Renal pelvis (tissue), 3 donors: ENCODE data around the gene FAM170B. TPM values are rescaled to one million over a fixed set of nuclear protein-coding genes. Genes with fewer than 3 reads are reported as not detected.

Source experiments
- polyA plus RNA-seq, 3 donors: library from polyadenylated mRNA; unstranded; fragments of 120-200 nt; gene quantifications; one replicate each; pipeline ENCODE4 v1.2.1, GENCODE V29; 2013; ENCODE audit not compliant: insufficient read length in 3 of 3

The FAM170B gene
- polyA plus RNA-seq, 3 donors = not detected

Other genes with a start within 250 kb of the FAM170B start
- gene LRRC18, start 194.2 kb downstream of the FAM170B start, polyA plus RNA-seq = under 1 TPM in 1 of 3 donors, not detected in 2; 0.06 TPM
- gene VSTM4, start 18.5 kb downstream of the FAM170B start, polyA plus RNA-seq = 10 to 100 TPM; 12.2 to 13.4 (median 12.6) TPM
- gene TMEM273, start 54.4 kb upstream of the FAM170B start, polyA plus RNA-seq = 1 to 10 TPM; 2.2 to 3.0 (median 2.5) TPM
- gene C10orf71, start 165.1 kb upstream of the FAM170B start, polyA plus RNA-seq = under 1 TPM in 2 of 3 donors, not detected in 1; 0.19 to 0.28 TPM